ENCODE results near the gene C10orf90. TPM values are rescaled to one million over a fixed set of nuclear protein-coding genes. Genes with fewer than 3 reads are reported as not detected.
"Not testable (repeated sequence)": the region's sequence is repeated elsewhere in the genome, so short reads cannot be mapped to it uniquely, and the experiment has no call there.

The C10orf90 gene
- total RNA-seq, 2 experiments from 2014 or later, result not detected

- H3K27me3 Mint-ChIP-seq, result peaks cover 4% of the 10 kb centered on the region
- CTCF ChIA-PET, result no interaction called here
- DNase-seq, result no peak
- H3K9me3 Mint-ChIP-seq (ENCODE audit: low read depth), result peaks cover 11% of the 10 kb centered on the region
- no peak for ATAC-seq
- POLR2A ChIA-PET, result no interaction called here
- no peak overlapping the region for H3K27ac Mint-ChIP-seq
- H3K4me1 Mint-ChIP-seq, result no peaks in the 10 kb centered on the region
- H3K4me3 Mint-ChIP-seq, result no peak overlapping the region
- H3K36me3 Mint-ChIP-seq (ENCODE audit: low read depth), result no peaks in the 10 kb centered on the region
- intact Hi-C loops (cut with DNase I, micrococcal nuclease), result loop anchor here in 1 of 2 experiments (10.0 kb wide), 1 partner anchor 216 kb away; no protein-coding TSS in a partner anchor
Observed at GRCh38 chr10:126380352-126381076, 290.0 kb downstream of the C10orf90 start.

- H3K27me3 Mint-ChIP-seq; H3K4me3 Mint-ChIP-seq; H3K4me1 Mint-ChIP-seq; CTCF ChIA-PET; H3K36me3 Mint-ChIP-seq (ENCODE audit: low read depth); ATAC-seq; POLR2A ChIA-PET; DNase-seq; intact Hi-C loops (cut with DNase I, micrococcal nuclease); H3K27ac Mint-ChIP-seq: not testable (repeated sequence)
- peaks cover 15% of the 10 kb centered on the region for H3K9me3 Mint-ChIP-seq (ENCODE audit: low read depth)
Observed at GRCh38 chr10:126379166-126379565, 291.3 kb downstream of the C10orf90 start.

- Mint-ChIP-seq H3K27ac (no peak overlapping the region), H3K36me3 (ENCODE audit: low read depth) (no peaks in the 10 kb centered on the region), H3K27me3 (no peaks in the 10 kb centered on the region), H3K4me1 (no peaks in the 10 kb centered on the region), H3K4me3 (no peak overlapping the region), H3K9me3 (ENCODE audit: low read depth) (peaks cover 15% of the 10 kb centered on the region)
- intact Hi-C loops (cut with DNase I, micrococcal nuclease), result no loop called here
- no peak for DNase-seq
- no peak for ATAC-seq
- CTCF ChIA-PET, result no interaction called here
- POLR2A ChIA-PET, result no interaction called here
Observed at GRCh38 chr10:126376956-126377355, 293.5 kb downstream of the C10orf90 start.

GRCh38 chr10:126375926-126376554, 294.5 kb downstream of the C10orf90 start:
- H3K27ac Mint-ChIP-seq, result no peak overlapping the region

GRCh38 chr10:126375299-126375698, 295.2 kb downstream of the C10orf90 start:
- no peak for DNase-seq
- Mint-ChIP-seq H3K27ac (no peak overlapping the region), H3K4me3 (no peak overlapping the region), H3K9me3 (ENCODE audit: low read depth) (peaks cover 15% of the 10 kb centered on the region), H3K4me1 (no peaks in the 10 kb centered on the region), H3K27me3 (no peaks in the 10 kb centered on the region), H3K36me3 (ENCODE audit: low read depth) (no peaks in the 10 kb centered on the region)
- ChIA-PET CTCF (no interaction called here), POLR2A (no interaction called here)
- intact Hi-C loops (cut with DNase I, micrococcal nuclease), result no loop called here
- ATAC-seq, result no peak

More at GRCh38 chr10:126375926-126376554, 294.5 kb downstream of the C10orf90 start:
- POLR2A ChIA-PET, result no interaction called here
- ATAC-seq, result no peak
- intact Hi-C loops (cut with DNase I, micrococcal nuclease), result no loop called here
- no peaks in the 10 kb centered on the region for H3K27me3 Mint-ChIP-seq
- H3K4me1 Mint-ChIP-seq, result no peaks in the 10 kb centered on the region
- H3K9me3 Mint-ChIP-seq (ENCODE audit: low read depth), result peaks cover 15% of the 10 kb centered on the region
- CTCF ChIA-PET, result no interaction called here
- no peak overlapping the region for H3K4me3 Mint-ChIP-seq
- H3K36me3 Mint-ChIP-seq (ENCODE audit: low read depth), result no peaks in the 10 kb centered on the region
- DNase-seq, result no peak

Other genes starting within 250 kb of the C10orf90 start
- under 1 TPM; 0.75 to 0.81 TPM for gene DOCK1, start 234.7 kb upstream of the C10orf90 start, total RNA-seq